Measurements from ENCODE around the gene PLCL2.

Gene PLCL2

DNA sequence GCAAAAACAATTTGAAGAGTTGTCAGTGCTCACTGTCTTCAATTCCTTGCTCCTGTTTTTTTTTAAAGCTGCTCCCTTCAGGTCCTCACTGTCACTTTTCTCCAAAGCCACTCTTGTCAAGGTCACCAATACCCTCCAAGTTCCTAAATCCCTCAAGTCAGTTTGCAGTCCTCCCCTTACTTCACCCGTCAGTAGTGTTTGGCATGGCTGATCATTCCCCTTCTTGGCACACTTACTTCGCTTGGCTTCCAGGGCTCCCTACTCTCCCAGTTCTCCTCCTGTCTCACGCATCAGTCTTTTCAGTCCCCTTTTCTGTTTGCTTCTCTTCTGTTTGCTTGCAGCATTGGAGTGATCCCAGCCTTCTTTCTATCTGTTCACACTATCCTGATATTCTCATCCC is 25.5 kb downstream of the PLCL2 start:
- TF ChIP-seq, protein P1, sequence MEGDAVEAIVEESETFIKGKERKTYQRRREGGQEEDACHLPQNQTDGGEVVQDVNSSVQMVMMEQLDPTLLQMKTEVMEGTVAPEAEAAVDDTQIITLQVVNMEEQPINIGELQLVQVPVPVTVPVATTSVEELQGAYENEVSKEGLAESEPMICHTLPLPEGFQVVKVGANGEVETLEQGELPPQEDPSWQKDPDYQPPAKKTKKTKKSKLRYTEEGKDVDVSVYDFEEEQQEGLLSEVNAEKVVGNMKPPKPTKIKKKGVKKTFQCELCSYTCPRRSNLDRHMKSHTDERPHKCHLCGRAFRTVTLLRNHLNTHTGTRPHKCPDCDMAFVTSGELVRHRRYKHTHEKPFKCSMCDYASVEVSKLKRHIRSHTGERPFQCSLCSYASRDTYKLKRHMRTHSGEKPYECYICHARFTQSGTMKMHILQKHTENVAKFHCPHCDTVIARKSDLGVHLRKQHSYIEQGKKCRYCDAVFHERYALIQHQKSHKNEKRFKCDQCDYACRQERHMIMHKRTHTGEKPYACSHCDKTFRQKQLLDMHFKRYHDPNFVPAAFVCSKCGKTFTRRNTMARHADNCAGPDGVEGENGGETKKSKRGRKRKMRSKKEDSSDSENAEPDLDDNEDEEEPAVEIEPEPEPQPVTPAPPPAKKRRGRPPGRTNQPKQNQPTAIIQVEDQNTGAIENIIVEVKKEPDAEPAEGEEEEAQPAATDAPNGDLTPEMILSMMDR (IDR thresholded peaks at IDR 0.05; ENCODE audit: low read depth, low read length, missing control alignments): no peak
- DNase-seq (ENCODE audit: low read depth): no peak
- H3K4me3 ChIP-seq (ENCODE audit: low read depth, low read length): no peak overlapping the region
- in situ Hi-C loops (cut with HindIII; ENCODE audit: low sequenced_read_pairs): no loop called here

DNA sequence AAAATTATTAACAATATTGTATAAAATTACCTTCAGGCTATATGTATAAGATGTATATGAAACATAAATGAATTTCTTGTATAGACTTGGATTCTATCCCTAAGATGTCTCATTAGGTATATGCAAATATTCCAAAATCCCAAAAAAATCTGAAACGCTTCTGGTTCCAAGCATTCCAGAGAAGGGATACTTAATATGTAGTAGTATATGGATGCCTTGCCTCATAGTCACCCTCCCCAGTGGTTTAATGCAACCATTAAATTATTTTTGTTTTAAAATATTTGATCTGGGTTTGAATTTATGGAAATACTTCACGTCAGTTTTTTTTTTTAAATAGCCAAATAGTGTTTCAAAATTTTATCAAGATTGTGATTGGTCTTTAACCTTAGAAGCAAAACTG is 27.2 kb downstream of the PLCL2 start:
- in situ Hi-C loops (cut with HindIII; ENCODE audit: low sequenced_read_pairs): no loop called here
- TF ChIP-seq, protein P1 (IDR thresholded peaks at IDR 0.05; ENCODE audit: low read depth, low read length, missing control alignments): no peak
- DNase-seq (ENCODE audit: low read depth): no peak
- H3K4me3 ChIP-seq (ENCODE audit: low read depth, low read length): no peak overlapping the region

DNA sequence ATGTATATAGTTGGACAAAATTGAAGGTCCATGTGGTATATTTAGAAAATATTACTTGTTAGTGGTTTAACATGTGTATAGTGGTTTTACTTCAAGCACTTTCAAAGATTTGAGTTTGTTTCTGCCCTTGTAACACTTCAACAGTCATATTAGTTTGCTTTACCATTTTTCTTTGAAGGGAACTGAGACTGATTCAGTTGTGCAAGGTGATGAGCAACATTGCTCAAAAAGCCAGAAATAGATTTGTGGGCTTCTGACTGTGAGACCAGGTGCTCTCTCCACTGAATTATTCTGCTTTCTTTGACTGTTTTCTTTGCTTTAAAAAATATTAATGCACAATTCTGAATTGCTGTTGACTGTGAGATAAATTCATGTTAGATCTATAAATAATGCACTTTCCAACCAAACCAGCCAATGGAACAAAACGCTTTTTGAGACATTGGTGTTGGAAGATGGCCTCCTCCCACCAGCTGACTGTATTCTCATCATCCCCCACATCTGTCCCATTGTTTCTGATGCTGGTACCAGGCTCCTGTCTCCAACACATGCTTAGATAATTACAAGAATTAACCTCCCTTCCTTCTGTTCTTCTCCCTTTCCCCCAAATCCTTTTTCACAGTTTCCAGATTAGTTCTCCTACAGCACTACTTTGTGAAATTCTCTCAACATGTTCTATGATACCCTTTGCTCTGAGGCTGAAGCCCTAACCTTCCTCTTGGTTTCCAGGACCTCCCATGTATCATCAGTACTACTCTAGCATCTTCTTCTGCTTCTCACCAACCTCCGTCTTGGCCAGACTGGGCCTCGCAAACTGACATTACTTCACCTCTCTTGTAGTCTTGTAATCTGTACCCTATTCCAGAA is 27.9 kb downstream of the PLCL2 start:
- in situ Hi-C loops (cut with HindIII; ENCODE audit: low sequenced_read_pairs): no loop called here
- no peak overlapping the region for H3K4me3 ChIP-seq (ENCODE audit: low read depth, low read length)
- TF ChIP-seq, protein P1 (IDR thresholded peaks at IDR 0.05; ENCODE audit: low read depth, low read length, missing control alignments): no peak
- no peak for DNase-seq (ENCODE audit: low read depth)

DNA sequence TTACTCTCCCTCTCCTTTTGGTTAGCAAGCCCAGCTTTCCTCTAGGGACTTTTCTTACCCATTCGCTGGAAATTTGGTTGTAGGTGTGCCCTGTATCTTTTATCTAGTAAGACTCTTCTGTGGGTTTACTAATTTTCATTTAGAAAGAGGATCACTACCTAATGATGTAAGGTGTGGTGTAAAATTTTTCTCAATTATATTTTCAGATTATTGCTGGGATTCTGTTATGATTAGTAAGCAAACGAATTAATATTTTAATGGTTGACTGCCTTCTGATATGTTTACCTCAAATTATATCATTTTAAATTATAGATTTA is 28.5 kb downstream of the PLCL2 start:
- no peak for DNase-seq (ENCODE audit: low read depth)
- TF ChIP-seq, protein P1 (IDR thresholded peaks at IDR 0.05; ENCODE audit: low read depth, low read length, missing control alignments): no peak
- H3K4me3 ChIP-seq (ENCODE audit: low read depth, low read length): no peak overlapping the region
- in situ Hi-C loops (cut with HindIII; ENCODE audit: low sequenced_read_pairs): no loop called here

DNA sequence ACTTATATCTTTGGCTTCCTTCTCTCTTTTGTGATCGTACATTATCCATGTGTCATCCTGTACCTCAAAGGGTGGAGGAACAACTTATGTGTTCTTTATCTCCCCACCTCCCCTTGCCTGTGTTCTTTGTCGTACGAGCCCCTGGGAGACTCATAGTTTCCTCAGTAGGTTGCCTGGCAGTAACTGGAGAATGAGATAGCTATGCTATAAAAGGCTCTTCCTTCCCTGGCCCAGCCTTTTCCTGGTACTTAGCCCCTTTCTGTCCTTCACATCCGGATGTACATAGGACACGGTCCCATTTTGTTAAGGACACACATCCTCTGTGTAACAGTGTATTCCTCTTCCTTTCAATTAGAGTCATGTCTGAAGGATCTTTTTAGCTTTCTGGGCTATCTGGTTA is 32.1 kb downstream of the PLCL2 start:
- in situ Hi-C loops (cut with HindIII; ENCODE audit: low sequenced_read_pairs): no loop called here
- H3K4me3 ChIP-seq (ENCODE audit: low read depth, low read length): no peak overlapping the region
- DNase-seq (ENCODE audit: low read depth): no peak
- TF ChIP-seq, protein P1 (IDR thresholded peaks at IDR 0.05; ENCODE audit: low read depth, low read length, missing control alignments): no peak

DNA sequence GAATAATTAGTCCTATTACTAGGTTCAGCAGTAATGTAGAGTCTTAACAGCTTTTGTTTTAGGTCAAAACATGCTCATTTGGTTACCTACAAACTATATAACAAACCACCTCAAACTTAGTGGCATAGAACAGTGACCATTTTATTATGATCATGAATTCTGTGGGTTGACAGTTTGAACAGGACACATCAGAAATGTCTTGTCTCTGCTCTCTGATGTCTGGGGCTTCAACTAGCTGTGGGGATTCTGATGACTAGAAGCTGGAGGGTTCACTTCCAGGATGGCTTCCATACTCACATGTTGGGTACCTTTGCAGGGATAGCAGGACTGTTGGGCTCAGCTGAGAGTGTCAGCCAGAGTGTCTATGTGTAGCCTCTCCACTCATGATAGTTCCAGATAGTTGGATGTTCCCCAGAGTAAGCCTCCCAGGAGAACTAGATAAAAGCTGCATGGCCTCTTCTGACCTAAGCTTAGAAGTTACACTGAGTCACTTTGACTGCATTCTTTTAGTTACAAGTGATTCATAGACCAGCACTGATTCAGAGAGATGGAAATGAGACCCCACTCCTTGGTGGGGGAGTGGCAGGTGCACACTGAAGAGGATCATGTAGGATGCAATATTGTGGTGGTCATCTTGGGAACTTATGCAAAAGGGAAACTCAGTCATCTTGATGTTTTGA is 32.6 kb downstream of the PLCL2 start:
- no peak for DNase-seq (ENCODE audit: low read depth)
- in situ Hi-C loops (cut with HindIII; ENCODE audit: low sequenced_read_pairs): no loop called here
- no peak overlapping the region for H3K4me3 ChIP-seq (ENCODE audit: low read depth, low read length)
- TF ChIP-seq, protein P1 (IDR thresholded peaks at IDR 0.05; ENCODE audit: low read depth, low read length, missing control alignments): no peak
